ENCODE data around the gene AACS.

GRCh38 chr12:125159702-125160101 lies 94.5 kb downstream of the AACS start:
- TF ChIP-seq CTCF (conservative IDR thresholded peaks at IDR 0.05; ENCODE audit: low read depth, low read length), result no peak
- no peak for TF ChIP-seq EZH2 (IDR thresholded peaks at IDR 0.05; ENCODE audit: borderline replicate concordance, low read depth, low read length, poor library complexity, severe bottlenecking)
